NCI-H1417 treated with DMSO at 0.1 percent for 48 hours (cell line): ENCODE results near the gene JAZF1.
A peak's percentile ranks its signal among the peaks of the same experiment; 100 is the strongest.

ENCODE experiments used
- DNase-seq: peaks from one replicate; lab custom pipeline; 2025; lab: John Stamatoyannopoulos, UW

Gene JAZF1

DNA sequence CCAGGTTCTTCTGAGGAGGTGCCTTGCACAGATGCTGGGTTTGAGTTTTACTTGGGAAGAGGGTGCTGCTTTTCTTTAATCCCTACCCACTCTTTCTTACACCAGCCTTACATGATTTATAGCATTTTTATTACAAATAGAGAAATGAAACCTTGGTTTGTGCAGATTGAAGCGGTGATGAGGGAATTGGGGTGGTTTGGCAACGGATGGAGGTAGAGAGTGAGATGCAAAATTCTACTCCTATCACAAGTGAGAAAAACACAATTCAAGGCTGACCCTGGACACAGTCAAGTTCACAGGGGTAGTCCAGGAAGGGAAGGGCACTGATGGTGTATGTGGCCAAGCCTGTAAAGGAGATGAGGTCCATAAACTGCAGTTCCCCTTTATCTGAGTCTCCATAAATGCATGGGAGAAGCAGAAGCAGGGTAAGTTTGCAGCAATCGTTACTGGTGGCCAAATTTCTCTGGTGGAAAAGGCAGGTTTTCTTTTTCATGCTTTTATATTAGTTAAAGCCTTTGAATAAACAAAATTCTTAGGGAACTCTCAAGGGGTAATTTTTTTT lies 214.3 kb downstream of the JAZF1 start:
- DNase-seq: no peak

DNA sequence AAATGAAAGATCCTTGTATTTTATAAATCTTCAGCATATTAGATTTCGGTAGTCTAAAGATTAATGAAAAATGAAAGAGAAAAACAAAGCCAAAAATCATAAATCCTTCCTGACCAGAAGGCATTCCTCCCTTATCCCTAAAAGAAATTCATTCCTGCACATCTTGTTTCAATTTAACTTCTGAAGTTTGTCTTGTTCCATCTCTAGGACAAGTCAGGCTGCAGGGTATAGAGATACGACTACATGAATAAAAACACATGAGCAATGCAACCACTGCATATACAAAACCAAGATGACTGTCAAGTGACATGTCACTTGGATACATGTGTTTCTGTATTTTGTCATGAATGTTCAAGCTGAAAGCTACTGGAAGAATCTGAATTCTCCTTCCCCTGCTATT lies 214.9 kb downstream of the JAZF1 start:
- DNase-seq: no peak

DNA sequence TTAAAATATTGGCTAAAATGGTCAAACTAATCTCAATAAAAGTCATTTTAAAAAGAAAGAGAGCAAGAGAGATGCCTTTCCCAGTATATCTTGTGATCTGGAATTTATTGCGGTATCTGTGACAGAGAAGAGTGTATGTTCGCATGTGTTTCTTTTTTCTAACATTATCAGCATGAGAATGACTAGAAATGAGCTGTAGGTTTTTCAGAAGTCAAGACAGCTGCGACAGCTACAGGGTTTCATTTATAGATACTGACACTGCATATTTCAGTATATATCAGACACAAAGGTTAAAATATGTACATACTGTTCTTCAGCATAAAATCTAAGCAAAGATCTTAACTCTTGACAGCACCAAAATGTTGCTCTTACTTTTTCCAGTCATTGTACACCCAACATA lies 215.8 kb downstream of the JAZF1 start:
- no peak for DNase-seq

DNA sequence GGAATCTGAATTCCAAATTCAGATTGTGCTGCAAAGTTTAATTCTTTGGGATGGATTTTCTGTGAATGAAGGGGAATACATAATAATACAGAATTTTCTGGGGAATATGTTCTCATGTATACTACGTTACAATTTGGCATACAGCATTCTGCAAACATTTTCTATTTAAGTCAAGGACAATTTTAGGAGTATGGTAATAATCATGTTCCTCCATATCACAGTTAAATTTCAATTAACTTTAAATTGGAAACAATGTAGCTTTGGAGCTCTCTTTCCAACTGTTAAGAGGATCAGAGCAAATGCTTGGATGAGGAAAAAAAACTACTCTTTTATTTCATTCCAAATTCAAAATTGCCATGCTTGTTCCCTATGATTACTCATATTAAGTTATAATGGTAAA lies 217.5 kb downstream of the JAZF1 start:
- no peak for DNase-seq

DNA sequence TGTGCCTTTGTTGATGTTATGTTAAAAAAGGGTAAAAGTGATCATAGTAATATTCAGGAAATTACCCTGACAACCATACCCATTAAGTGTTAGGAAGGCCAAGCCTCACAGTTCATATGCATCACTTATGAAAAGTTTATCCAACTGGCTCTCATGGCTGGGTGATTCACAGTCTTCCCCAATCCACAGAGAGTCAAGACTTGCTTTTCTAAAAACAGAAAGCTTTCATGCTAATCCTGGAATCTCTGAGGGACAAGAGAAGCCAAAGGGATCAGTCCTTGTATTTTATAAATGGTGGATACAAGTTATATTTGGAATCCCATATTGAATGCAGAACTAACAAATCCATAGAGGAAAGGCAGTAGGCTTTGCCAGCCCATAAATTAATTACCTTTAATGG lies 218.3 kb downstream of the JAZF1 start:
- no peak for DNase-seq

DNA sequence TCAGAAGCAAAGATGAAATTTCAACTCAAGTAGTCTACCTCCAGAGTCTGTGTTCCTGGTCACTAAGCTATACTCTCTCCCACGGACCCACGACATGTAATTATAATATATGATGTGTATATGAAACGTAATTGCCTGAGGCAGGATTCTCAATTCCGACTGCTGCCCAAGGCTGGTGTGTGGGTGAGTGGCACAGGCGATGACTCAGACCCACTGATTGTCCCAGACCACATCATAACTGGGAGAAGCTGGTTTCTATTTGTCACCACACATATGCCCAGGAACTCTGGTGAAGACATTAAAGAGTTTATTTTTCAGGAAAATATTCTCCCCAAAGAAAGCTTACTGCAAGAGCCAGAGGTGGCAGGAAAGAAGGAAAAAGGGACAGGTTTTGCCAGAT lies 219.3 kb downstream of the JAZF1 start:
- DNase-seq: no peak

DNA sequence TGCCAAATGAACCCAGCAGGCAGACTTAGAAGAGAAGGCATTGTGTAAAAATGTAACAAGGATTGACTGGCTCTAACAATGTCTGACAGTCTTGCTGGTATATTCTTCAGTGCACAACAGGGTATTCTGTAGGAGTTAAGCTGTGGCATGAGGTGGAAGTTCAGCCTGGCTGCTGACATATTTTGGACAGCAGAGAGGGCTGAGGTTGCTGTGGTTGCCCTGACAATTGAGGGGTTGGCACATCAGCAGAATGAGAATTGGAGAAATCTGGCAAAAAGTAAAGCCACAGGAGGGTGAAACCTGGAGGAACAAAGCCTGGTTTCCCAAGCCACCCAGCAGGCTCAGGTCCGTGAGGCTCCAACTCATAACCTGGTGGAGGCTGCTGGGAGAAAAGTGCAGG lies 220.2 kb downstream of the JAZF1 start:
- DNase-seq: no peak

DNA sequence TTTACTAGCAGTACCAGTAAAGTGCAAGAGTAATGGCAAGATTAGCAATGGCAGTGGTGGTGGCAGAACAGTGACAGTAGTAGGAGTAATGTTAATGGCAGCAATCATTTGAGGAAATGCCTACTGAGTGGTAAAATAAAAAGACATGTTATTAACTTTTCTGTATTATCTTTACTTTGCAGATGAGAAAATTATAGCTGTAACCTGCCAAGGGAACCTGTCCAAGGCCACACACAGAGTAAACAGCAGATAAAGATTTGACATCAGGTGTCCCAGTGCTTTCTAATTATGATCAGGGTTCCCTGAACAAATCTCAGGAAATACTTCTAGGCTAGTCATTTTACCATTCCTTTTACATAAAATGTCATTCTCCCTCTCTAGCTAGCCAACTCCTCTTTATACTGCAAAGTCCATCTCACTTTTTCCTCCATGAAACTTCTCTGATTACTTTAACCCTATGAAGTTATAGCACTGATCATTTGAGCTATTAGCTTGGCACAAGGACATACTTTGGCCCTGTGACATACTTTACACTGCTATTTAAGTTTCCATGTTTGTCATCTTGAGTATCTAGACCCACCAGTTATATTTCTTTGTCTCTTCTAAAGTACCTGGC lies 221.6 kb downstream of the JAZF1 start:
- DNase-seq: peak; percentile 30

DNA sequence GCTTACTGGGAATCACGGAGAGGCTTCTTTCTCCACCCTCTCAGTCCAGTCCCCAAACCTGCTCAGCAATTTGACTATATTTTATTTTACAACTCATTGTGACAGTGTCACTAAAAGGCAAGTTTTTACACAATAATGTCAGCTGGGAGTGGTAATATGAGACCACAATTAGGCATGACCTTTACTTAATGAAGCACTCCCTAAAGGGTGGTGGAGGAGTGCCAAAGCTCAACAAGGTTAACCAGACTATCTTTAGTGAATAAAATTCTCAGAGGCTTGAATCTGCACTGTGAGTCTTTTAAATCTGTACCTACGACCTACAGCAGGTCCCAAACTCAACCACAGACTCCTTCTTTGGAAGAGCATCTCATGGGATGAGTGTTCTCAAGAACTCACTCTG lies 225.0 kb downstream of the JAZF1 start:
- DNase-seq: no peak

DNA sequence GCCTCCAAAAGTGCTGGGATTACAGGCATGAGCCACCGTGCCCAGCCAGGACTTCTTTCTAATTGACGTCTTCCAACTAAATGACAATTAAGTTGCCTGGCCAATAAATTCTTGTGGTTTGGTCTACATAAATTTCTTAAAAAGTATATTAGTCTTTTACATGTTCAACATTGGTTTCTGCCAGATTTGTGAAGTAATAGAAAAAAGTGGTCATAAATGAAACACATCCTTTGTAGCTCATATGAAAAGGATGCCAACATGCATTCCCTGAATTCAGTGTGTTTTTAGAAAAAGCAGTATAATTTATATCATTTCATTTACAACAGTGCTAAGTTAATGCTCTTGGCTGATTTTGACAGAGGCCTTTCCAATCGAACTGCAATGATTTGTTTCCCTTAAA lies 225.6 kb downstream of the JAZF1 start:
- no peak for DNase-seq

DNA sequence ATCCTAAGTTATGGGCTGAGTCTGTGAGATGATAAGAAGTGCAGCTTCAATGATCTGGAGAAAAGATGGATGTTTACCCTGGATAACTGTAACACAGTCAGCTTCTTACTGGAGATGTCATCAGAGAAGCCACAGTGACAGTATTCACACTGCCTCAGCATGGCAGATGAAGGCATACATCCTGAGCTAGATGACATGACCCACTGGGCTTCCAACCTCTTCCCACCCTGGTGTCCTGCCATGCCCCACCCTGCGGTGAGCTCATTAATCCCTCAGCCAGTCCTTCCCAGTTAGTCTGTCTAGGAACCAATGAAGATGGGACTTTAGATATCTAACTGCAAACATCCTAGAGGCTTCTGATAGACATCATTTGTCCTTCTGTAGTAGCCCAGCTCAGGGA lies 226.8 kb downstream of the JAZF1 start:
- DNase-seq: no peak

DNA sequence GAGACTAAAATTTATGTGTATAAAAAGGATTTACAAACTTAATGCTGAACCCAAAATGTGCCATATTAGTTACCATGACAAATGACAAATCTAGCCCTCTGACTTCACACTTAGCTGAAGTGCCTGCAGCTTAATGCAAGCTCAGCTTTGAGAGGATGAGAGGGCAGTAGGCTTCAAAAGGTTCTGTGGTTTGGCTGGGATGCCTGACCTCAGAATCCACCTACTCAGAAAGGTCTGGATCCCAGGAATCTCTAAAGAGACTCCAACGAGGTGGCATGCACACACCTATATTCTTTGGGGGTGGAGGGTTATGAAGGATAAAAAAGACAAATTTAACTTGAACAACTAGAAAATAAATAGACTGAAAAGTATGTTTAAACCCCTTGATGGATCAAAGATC lies 227.2 kb downstream of the JAZF1 start:
- no peak for DNase-seq

DNA sequence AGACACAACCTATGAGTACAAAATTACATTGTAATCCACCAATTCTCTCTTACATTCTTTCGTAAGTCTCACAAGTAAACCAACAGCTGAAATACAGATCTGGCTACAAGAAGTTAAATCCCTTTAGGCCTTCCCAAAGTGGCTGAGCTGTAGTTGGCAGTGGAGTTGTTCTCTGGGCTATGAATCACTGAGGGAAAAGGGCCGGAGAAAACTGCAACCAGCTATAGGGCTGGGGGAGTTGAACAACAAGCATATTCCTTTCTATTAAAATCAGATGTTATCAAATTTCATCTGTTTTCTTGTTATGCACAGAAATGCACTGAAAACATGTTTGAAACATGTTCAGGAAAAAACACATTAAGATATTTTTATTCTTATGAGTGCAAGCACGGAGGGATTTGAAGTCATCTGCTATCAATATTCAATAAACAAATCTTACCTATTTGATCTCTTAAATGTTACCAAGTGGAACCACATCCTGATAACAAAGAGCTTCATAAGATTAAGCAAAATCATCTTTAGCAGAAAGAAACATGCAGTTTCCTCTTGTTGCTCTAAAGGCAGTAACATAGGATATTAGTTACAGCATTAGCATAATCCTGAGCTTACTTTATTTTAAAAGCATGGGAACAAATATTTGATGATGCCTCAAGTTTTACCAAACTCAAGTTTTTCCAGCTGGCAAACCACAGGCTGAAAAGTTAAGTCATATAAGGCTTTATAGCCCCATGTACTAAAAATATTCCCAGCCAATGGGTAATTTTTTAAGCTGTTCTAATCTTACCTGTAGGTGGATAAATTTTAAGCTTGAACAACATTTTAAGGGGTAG lies 227.9 kb downstream of the JAZF1 start:
- DNase-seq: no peak

DNA sequence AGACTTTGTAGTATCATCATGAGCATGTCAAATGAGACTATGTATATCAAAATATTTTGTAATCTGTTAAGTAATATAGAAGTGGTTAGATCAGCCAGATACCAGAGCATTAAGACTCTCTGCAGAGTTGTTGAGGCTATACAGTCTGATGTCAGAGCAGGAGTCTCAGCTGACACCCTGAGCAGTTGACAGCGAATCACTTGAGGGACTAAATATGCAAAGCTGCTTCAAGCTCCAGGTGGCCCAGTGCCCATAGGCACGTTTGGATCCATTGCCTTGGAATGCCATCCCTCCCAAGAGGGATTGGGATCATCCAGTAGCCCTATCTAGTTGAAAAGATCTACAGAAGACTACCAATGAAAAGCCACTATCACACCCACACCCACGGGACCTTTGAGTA lies 230.5 kb downstream of the JAZF1 start:
- DNase-seq: no peak

DNA sequence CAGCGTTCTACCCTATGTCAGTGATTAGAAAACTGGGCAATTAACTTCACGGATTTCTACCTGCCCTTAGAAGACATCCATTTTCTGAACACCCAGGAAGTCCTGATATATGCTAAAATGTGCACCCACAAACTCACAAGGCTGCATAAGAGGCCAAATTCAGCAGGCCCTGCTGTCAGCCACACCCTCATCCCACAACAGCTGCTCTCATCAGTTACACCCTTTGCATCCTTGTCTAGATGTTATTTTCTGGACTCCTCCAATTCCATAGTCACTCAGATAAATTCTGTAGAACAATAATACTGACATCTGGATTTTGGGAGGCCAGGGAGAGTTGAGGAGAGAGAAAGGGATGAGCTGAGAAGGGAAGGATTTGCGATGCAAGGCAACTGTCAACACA lies 231.7 kb downstream of the JAZF1 start:
- DNase-seq: no peak

DNA sequence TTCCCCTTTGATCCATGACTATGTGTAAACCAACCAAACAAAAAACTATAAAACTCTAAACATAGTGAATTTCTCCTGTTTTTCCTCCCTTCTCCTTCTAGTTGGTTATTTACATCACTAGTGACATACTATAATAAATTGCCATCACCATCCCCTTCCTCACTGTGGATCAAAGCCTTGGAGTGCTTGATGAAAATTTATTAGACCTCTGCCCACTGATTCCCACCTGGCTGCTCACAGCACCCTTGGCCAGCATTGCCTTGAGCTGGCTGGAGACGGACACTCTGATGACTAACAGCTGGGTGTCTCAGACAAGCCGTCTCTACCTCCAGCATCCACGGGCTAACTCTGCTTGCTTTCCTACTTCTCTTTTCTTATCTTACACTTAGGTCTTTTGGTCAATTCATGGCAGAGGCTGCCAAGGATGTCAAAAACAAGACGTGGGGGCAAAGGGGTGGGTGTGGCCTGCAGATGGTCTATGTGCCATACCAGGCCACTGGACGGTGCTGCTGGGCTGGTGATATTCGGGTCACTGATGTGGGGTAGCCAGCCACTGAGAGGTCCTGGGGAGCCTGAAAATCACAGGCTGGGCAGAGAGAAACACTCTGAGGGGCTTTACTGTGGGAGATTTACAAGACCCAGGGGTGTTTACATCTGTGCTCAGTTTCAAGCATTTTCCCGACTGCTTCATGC lies 232.9 kb downstream of the JAZF1 start:
- no peak for DNase-seq

DNA sequence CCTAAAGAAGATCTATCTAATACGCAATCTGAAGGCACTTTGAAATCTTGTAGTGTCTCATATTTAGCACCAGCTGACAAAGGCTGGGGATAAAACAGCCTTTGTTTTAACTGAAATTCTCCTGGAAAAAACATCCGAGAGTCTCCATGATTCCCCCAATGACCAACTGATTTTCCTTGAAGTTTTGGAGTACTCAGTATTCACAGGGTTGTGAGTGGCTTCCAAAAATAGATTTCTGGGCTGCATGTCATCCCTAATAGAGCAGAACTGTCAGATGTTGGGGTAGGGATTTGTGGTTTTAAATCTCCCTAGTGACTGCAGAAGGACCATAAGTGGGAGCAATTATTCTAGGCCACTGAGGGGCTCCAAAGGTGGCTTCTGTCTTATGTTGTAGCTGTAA lies 234.2 kb downstream of the JAZF1 start:
- no peak for DNase-seq

DNA sequence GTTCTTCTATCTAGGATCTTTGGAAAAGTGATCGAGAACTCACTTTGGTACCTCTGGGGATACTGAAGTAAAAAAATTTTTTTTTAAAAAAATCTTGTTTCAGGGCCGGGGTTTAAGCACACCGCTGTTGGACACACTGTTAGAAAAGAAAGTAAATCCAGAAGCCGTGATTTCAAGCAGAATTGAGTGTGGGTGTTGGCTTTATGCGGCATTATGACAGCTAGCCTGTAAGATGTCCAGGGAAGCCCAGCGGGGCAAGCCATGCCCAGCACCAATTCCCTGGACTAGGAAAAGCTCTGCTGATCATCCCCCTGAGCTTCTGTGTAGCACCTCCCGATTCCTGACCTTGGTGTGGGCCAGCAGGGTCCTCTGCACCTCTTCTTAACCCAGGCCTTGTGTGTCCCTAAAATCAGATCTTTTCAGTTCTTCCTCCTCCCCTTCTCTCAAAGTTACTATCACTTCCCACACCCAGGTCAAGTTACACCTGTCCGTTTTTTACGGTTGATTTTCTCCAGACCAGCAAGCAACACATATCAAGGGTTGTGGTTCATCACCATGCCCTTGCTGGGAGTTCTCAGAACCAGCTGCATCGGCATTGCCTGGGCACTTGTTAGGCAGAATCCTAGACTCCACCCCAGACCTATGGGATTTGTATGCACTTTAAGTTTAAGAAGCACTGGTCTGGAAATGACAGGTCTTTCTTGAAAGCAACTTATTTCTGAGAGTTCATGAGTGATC lies 235.4 kb downstream of the JAZF1 start:
- no peak for DNase-seq

DNA sequence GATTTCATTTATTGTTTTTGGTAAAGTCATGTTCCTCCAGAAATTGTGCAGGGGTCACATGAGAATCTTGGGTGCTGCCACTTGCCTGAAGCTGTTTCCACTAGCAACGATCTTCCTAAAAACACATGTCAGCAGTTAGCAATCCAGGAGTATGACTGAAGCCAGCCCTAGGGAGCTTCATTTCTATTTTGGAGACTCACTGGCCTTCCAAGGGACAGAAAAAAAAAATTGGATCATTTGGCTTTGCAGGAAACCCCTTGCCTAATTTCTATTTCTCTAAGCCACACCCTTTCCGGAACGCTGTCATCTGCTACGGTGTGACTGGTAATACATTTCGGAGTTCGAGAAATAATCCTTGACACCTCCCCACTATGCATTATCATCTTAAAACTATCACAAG lies 236.0 kb downstream of the JAZF1 start:
- DNase-seq: no peak

DNA sequence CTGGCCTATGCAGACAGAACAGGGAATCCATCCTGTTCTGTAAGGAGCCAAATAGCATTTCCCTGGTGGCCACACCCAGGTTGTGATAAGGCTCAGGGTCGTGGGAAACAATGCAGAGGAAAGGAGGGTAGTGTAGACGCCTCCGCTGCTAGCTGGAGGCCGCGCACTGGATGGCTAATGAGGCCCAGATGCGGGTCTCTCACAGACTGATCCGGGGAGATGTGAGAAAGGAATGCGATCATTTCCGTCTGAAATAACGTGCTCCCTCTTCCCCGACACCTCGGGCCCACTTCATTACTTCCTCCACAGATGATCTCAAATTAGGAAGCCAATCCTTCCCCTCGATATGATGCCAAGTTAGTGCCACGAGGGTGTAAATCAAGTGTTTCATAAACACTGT lies 237.4 kb downstream of the JAZF1 start:
- DNase-seq: no peak

DNA sequence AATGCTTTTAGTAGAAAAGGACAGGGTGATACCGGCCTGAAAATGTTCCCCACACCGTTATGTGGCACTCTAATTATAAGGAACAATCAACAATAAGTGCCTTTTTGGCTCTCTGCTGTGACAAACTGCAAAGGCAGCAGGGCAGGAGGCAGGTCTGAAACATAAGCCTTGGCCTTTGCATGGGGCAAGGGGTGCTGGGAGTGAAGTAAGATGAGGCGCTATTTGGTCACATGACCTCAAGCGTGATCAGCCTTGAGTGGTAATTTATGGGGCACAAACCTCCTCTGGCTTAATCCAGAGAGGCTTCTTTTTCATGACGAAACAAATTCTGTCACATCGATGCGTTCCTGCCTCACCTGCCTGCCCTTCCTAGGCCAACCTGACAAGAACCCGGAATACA lies 237.9 kb downstream of the JAZF1 start:
- DNase-seq: no peak

DNA sequence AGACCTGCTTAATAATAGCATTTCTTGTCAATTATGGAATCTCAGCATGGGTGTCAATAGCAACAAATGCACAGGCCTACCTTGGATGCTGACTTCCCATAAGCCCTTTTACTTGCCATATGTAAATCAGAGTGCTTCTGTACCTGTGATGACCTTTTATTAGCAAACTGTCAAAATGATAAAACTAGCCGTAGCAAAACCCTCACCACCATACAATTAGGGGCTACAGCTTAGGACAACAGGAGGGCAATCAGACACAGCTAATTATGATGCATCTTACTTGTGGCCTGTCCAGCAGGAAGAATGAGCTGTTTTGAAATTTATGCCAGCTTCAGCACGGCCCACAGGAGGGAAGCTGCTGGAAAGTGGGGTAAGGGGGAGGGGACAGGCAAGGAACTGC lies 239.1 kb downstream of the JAZF1 start:
- DNase-seq: peak; percentile 99
